Kidney tubule cell (primary cell): ENCODE results near the gene EPS8L1.
A peak's percentile ranks its signal among the peaks of the same experiment; 100 is the strongest.

Experiments used
- DNase-seq: peaks from one replicate; pipeline ENCODE4 v3.0.0-alpha.2; 2018; ENCODE audit warnings: low spot score

Gene EPS8L1

GRCh38 chr19:55080121-55080967 lies 4.7 kb downstream of the EPS8L1 start:
- DNase-seq = peak; percentile 48

- DNase-seq = peak; percentile 47
Measured at GRCh38 chr19:55080968-55081769, 5.5 kb downstream of the EPS8L1 start.

DNA sequence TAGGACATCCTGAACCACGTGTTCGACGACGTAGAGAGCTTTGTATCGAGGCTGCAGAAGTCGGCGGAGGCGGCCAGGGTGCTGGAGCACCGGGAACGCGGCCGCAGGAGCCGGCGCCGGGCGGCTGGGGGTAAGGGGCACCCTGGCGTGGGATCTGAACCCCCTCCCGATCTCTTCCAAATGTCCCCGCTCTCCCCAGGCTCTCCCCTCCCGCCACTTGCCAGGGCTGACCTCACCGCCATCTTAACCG lies 6.0 kb downstream of the EPS8L1 start:
- no peak for DNase-seq

DNA sequence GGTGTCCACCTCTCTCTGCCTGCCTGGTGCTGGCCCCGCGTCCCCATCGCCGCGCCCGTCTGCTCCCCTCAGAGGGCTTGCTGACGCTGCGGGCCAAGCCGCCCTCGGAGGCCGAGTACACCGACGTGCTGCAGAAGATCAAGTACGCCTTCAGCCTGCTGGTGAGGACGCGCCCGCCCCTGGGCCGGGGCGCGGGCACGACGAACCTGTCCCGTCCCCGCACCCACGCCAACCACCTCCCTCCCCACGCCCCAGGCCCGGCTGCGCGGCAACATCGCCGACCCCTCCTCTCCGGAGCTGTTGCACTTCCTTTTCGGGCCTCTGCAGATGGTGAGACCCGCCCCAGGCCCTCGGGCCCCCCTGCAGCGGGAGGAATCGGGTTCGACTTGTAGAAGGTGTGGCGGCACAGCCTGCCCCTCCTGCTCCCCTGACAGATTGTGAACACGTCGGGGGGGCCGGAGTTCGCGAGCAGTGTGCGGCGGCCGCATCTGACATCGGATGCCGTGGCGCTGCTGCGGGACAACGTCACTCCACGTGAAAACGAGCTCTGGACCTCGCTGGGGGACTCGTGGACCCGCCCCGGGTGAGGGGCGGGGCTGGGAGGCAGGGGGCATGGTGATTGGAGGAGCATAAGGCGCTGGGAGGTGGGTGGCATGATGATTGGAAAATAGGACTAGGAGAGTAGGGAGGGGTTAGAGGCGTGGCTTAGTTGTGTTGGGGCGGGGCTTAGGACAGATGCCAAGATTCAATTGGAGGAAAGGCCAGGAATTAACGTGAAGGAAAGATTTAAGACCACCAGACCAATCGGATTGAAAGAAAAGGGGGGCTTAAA lies 6.6 kb downstream of the EPS8L1 start:
- DNase-seq = no peak

- DNase-seq = no peak
Measured at GRCh38 chr19:55083004-55083850, 7.6 kb downstream of the EPS8L1 start.

GRCh38 chr19:55084416-55084815 lies 8.7 kb downstream of the EPS8L1 start:
- DNase-seq = no peak

GRCh38 chr19:55085923-55086715 lies 10.4 kb downstream of the EPS8L1 start:
- DNase-seq = no peak

DNA sequence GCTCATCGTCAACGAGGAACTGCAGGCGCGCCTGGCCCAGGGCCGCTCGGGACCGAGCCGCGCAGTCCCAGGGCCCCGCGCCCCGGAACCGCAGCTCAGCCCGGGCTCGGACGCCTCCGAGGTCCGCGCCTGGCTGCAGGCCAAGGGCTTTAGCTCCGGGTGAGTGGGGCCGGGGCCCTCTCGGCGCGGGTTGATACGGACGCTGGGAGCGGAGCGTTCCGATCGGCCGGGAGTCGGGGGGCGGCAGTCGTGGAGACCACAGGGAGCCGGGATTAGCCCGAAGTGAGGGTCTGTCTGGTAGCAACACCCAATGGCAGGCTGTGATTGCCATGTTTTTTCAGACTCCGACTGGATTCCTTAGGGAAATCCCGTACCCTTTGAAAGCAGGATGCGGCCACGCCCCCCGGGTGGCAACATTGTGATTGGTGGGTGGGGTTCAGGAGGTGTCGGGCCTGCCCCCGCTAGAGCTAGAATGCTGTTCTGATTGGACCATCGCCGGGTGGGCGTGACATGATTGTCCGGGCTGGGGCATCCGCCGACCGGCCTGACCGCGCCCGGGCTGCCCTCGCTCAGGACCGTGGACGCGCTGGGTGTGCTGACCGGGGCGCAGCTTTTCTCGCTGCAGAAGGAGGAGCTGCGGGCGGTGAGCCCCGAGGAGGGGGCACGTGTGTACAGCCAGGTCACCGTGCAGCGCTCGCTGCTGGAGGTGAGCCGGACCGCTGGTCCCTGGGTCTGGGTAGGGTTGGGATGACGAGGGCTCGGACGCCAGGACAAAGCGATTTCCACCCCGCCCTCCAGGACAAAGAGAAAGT lies 11.3 kb downstream of the EPS8L1 start:
- peak; percentile 91 for DNase-seq

DNA sequence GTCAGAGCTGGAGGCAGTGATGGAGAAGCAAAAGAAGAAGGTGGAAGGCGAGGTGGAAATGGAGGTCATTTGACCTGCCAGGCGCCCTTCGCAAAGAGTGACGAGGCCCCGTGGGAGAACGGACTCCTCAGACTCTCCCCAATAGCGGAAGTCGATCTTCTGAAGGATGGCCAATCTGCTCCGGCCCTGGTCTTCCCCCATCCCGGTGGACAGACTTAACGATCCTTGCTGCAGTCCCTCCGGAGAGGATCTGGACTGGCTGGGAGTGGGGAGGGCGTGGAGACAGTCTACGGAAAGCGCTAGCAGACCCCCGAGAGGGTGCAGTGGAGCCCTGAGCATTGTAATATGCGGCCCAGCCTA lies 11.9 kb downstream of the EPS8L1 start:
- no peak for DNase-seq

DNA sequence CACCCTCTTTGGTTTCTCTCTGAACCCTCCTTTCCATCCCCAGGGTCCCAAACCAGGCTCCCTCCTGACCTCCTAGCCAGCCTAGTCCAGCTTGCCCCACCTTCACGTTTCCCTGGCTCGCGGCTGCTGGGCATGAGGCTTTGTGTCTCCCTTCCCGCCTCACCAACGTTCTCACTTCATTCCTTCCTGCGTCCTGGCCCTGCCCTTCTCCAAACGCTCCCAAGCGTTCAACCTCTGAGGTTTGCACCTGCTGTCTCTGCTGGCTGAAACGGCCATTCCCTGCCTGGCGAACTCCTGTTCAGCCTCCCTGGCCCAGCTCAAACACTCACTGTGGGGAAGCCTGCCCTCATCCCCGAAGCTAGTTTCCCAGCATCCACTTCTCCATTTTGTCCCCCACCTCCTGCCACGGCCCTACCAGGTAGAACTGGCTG lies 12.4 kb downstream of the EPS8L1 start:
- no peak for DNase-seq

- peak; percentile 67 for DNase-seq
Measured at GRCh38 chr19:55088543-55089341, 13.1 kb downstream of the EPS8L1 start.

DNA sequence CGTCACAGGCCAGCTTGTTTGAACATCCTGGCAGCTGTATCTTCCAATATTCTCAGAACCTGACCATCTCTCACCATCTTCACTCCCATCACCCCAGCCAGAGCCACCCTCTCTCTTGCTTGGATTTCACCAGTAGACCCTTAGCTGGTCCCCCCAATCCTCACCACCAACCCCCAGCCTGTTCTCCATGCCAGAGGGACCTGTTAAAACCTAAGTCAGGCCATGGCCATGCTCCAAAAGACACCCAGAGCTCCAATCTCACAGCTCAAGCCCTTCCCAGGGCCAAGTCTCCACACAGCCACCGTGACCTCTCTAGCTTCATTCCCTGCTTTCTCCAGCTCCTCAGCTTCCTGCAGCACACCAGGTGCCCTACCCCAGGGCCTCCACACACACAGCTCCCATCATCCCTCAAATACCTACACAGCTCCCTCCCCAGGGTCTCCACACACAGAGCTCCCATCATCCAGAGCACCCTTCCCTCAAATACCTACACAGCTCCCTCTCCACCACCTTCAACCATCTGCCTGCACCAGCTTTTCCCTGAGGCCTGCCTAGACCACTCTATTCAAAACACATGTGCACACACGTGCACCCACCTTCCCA lies 13.8 kb downstream of the EPS8L1 start:
- DNase-seq = no peak

GRCh38 chr19:55090564-55090963 lies 14.9 kb downstream of the EPS8L1 start:
- DNase-seq = no peak

DNA sequence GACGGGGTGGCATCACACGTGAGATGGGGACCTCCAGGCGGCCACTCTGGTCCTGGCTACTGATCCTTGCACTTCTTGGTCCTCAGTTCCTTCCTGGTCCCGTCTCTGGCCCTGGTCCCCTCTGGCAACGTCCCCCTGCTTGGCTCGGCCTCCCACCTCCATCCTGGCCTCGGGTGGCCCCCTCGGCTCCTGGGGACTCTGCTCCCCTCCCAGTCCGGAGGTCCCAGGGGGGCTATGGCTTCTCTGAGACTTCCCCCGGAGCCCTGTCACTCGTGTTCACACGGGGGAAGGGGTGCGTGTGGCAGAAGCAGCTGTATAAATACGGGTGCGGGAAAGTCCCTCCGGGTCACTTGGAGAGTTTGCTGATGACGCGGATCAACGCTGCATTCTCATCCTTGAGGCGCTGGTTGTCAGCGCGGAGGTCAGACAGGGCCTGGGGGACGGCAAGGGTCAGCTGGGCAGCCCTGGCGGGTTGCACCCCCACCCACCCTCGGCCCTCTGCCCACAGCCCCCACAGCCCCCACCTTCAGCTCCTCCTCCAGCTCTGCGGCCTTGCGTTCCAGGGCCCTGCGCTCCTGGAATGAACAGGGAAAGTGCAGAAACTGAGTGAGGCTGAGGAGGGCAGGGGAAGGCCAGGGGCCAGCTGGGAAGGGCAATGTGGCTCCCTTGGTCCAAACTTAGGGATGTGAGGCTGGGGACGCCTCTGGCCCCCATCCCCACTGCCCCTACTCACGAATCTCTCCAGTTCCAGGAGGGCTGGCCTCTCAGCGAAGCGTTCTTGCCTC lies 15.6 kb downstream of the EPS8L1 start:
- DNase-seq = no peak

GRCh38 chr19:55091955-55092354 lies 16.3 kb downstream of the EPS8L1 start:
- DNase-seq = no peak

DNA sequence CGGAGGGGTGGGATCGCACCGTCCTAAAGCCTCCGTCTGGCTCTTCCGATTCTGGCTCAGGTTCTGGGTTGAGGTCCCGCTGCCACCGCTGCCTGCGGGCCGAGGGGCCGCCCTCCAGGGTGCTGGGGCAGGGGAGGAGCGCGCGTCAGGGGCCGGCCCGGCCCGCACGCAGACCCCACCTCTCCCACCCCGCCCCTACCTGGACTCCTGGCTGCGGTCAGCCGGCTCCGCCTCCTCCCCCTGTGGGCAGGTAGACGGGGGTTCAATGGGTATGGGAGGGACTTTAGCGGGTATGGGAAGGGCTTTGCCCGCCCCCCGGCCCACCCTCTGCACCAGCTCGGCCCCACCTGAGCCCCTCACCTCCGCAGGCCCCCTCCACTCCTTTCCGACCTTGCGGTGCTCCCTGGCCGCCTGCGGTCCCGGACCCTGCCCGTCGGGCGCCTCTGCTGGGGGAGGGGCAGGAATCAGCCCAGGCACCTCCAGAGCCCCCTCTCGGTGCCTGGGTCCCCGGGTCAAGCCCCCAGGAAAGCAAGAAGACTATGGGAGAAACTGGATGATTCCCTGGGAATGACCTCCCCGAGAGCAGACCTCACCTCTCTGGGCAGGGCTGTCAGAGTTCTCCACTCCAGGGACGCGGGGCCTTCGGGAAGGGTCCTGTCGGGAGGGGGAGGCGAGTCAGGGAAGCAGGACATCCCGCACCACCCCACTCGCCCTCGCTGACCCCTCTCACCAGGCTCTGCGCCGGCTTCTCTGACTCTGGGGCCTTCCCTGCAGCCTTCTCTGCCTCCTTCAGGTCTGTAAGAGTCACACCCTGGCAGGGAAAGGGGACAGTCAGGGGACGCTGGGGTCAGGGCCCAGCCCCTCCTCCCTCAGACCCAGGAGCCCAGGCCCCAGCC lies 17.0 kb downstream of the EPS8L1 start:
- DNase-seq = no peak
